Tongue (tissue), 2 donors: ENCODE measurements around the gene CCDC142. TPM values are rescaled to one million over a fixed set of nuclear protein-coding genes. Genes with fewer than 3 reads are reported as not detected.

ENCODE experiments used
- DNase-seq: peaks from one replicate; pipeline ENCODE4 v3.0.0-alpha.2; 2015
- total RNA-seq: library from RNA; depleted of rRNA; stranded (reverse); fragments of >200 nt; gene quantifications from one replicate; pipeline ENCODE4 v1.2.3, GENCODE V29; 2014

CCDC142 gene, protein sequence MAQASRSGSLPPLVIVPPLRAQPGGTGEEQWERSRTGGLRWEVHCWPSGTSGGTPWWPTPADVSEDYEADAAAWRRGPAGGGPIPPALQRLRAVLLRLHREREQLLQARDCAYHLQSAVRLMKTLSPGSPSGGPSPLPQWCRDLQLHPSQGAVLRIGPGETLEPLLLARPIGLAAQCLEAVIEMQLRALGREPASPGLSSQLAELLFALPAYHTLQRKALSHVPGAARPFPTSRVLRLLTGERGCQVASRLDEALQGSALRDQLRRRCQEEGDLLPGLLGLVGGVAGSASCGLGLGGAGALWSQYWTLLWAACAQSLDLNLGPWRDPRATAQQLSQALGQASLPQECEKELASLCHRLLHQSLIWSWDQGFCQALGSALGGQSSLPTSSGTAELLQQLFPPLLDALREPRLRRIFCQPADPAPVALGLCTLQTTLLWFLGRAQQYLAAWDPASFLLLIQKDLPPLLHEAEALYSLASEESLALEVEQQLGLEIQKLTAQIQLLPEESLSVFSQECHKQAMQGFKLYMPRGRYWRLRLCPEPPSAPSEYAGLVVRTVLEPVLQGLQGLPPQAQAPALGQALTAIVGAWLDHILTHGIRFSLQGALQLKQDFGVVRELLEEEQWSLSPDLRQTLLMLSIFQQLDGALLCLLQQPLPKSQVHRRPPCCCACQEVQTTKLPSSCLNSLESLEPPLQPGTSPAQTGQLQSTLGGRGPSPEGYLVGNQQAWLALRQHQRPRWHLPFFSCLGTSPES
- 18.0 TPM for total RNA-seq

GRCh38 chr2:74482801-74483674, at the start of gene CCDC142, which contains the start of gene TTC31:
Gene CCDC142, minus strand, starts transcription at chr2:74482998. Its CDS starts 161 bp downstream, at chr2:74482837.
Gene TTC31, plus strand, starts transcription at chr2:74483081. Its CDS starts 15 bp downstream, at chr2:74483096.
- DNase-seq, result peak; percentile 98

DNA sequence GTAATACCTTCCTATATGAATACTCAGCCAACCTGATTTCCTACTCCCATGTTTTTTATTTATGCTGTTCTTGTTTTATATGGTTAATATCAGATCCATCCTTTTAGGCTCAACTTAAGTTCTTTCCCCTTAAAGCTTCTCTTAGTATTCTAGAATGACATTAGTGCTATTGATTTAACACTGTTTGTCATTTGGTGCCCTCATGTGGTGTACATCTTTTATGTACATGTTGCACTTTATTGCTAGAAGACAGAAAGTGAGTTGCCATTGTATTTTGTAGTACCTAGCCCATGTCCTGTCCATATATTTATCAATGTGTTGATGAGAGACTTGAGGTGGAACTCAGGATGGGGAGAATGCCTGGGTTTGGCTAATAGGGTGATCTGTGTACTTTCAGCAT, 49.4 kb upstream of the CCDC142 start:
- DNase-seq, result peak; percentile 57

- no peak for DNase-seq
These were observed 48.9 kb upstream of the CCDC142 start for GRCh38 chr2:74531666-74532065.

GRCh38 chr2:74530239-74531187, 47.7 kb upstream of the CCDC142 start:
- peak; percentile 44 for DNase-seq

GRCh38 chr2:74529357-74530238, 46.8 kb upstream of the CCDC142 start, which contains the start of the genes AUP1 and HTRA2:
Gene AUP1, minus strand, starts transcription at chr2:74529706. Its CDS starts 77 bp downstream, at chr2:74529629.
Gene HTRA2, plus strand, starts transcription at chr2:74529933. Its CDS starts 74 bp downstream, at chr2:74530007.
- peak; percentile 99 for DNase-seq

DNA sequence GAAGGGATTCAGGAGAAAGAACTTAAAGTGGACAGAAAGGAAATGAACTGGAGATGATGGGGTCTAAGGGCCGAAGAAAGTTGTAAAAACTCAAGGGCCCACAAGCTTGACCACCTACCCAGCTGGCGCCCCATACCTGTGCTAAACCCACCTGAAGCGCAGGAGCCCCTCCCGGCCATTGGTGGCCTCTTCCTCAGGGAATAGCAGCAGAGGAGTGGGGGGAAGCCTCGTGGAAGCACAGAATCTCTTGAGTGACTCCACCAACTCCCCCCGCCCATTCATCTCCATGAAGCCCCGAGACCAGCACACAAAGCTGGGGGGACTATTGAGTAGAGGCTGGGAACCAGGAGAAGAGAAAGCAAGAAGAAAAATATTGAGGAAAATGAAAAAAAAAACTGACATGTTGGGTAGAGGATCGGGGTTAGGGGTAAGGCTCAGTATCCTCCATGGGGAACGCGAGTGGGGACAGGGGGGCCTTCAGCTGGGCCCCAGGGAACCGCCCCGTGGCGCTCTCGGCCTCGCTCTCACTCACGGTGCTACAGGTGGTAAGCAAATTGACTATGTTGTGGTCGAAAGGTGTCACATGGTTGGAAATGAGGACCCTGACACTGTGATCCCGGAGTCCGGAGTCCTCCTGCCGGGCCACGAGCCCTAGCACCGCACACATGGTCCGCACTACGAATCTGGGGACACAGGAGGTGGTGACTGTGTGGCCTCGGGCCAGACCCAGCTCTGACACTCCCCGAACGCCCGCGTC, 46.0 kb upstream of the CCDC142 start:
- DNase-seq, result no peak

DNA sequence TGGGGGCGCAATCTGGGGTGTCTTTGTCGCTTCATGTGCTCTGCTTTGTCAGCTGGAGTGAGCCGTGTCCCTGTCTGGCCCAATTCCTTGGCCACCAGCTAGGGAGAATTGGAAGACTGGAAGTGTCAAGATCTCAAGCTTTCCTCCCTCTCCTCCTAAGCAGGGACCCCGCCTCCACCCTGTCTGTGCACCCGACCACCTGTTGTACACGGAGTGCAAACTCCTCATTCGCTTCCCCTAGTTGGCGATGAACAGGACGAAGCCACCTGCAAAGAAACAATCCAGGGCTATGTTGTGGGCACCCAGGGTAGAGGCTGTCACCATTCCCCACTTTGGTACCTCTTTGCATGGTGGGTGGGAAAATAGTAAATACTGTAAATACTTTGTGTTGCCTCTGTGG, 44.9 kb upstream of the CCDC142 start:
- DNase-seq, result no peak

- DNase-seq, result no peak
These were observed 43.9 kb upstream of the CCDC142 start for GRCh38 chr2:74526649-74527230.

- peak; percentile 56 for DNase-seq
These were observed 43.2 kb upstream of the CCDC142 start, which contains the start of gene DQX1 for GRCh38 chr2:74525717-74526648. Gene DQX1, minus strand, starts transcription at chr2:74526231. Its CDS starts 502 bp downstream, at chr2:74525729.

GRCh38 chr2:74524955-74525716, 42.3 kb upstream of the CCDC142 start:
- no peak for DNase-seq

- DNase-seq, result no peak
These were observed 41.2 kb upstream of the CCDC142 start for GRCh38 chr2:74524005-74524404.

DNA sequence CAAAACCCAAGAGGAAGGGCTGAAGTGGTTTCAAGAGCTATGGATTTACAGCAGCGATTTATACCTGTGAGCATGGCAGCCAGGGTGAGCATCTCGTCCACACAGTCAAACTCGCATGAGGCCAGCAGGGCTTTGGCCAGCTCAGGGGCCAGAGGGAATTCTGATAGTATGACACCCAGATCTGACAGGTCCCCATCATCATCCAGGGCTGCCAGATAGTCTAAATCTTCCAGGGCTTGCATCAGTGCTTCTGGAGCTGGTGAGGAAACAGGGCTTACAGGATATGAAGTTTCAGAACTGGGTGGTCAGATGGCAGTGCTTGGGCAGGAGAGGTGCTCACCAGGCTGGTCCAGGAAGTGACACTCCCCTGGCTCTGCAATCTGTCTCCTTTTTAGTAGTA, 39.7 kb upstream of the CCDC142 start:
- DNase-seq, result no peak

GRCh38 chr2:74516650-74517049, 33.9 kb upstream of the CCDC142 start:
- no peak for DNase-seq

- peak; percentile 83 for DNase-seq
These were observed 33.3 kb upstream of the CCDC142 start for GRCh38 chr2:74515981-74516633.

DNA sequence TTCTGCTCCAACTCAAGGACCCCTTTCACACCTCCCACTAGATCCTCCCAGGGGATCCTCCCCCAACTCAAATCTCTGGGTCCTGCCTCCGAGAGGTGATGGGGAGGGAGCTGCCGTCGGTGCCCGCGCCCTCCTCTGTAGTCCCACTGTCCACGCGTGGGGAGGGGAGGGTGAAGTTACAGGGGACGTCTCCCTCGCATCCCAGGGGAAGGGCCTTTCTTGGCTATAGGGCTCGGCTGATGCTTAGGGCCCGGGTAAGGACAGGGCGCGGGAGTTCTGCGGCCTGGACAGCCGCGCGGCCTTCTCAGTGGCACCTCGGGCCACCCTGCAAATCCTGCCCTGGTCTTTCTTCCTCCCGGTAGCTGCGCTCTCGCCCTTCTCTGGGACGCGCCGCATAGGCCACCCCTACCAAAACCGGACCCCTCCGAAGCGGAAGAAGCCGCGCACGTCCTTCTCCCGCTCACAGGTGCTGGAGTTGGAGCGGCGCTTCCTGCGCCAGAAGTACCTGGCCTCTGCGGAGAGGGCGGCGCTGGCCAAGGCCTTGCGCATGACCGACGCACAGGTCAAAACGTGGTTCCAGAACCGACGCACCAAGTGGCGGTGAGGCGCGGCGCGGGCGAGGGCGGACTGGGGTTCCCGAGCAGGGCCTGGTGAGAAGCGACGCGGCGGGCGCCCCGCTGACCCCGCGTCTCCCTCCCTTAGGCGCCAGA, 32.6 kb upstream of the CCDC142 start:
- no peak for DNase-seq
